Epithelial cell of esophagus (primary cell): ENCODE measurements around the gene ZNF341.

ENCODE experiments used
- DNase-seq: peaks from one replicate; pipeline ENCODE4 v3.0.0; 2010; ENCODE audit warnings: low read depth
- H3K4me3 ChIP-seq: 2 replicates; pipeline ENCODE4 v1.5.1; 2011; ENCODE audit warnings: mild to moderate bottlenecking, low read length, control low read depth
- CTCF ChIP-seq: IDR thresholded peaks from 2 replicates; pipeline ENCODE4 v1.5.1; 2011; ENCODE audit warnings: low read depth, mild to moderate bottlenecking, low read length, control low read depth, inconsistent platforms; ENCODE audit not compliant: insufficient read depth; ENCODE audit errors: missing control alignments

ZNF341 gene

DNA sequence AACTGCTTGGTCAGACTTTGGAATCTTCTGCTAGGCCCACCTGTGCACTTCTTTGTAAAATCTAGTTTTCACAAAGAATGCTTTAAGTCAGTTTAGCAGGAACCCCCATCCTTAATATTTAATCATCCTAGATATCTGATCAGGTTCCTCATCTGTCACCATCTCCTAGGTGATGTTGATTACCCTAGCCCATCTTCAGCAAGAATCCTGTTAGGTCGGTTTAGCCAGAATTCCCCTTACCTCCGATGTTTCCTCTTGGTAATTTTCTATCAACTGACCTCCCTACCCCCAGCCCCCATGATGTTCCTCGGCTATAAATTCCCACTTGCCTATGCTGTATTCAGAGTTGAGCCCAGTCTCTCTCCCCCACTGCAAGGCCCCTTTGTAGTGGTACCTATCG, 2.7 kb upstream of the ZNF341 start:
- no peak for DNase-seq
- no peak for TF ChIP-seq CTCF
- no peak overlapping the region for H3K4me3 ChIP-seq

- H3K4me3 ChIP-seq, result peak overlapping the region; percentile 57
- no peak for DNase-seq
- TF ChIP-seq CTCF, result no peak
Observed at GRCh38 chr20:33730946-33731692, 677 bp upstream of the ZNF341 start.

GRCh38 chr20:33732166-33732970, 572 bp downstream of the ZNF341 start:
- peak; percentile 71 for DNase-seq
- peak overlapping the region; percentile 58 for H3K4me3 ChIP-seq

GRCh38 chr20:33733654-33734576, 2.1 kb downstream of the ZNF341 start:
- H3K4me3 ChIP-seq, result no peak overlapping the region
- peak; percentile 63 for DNase-seq

More at GRCh38 chr20:33732166-33732970, 572 bp downstream of the ZNF341 start:
- peak; percentile 10 for TF ChIP-seq CTCF

DNA sequence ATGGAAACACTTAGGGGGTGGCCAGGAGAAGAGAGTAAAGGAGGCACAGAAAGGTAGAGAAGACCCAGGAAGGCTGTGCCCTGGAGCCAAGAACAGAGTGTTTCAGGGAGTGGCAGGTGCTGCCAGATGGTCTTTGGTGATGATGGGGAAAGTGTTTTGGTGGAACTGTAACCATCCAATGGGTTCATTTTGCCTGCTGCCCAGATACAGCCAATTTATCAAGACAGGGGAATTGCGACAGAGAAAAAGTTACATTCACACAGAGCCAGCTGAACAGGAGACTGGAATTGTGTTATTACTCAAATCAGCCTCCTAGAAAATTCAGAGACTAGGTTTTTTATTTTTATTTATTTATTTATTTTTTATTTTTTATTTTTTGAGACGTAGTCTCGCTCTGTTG, 5.2 kb downstream of the ZNF341 start:
- H3K4me3 ChIP-seq, result no peak overlapping the region
- DNase-seq, result no peak
- no peak for TF ChIP-seq CTCF

More at GRCh38 chr20:33733654-33734576, 2.1 kb downstream of the ZNF341 start:
- TF ChIP-seq CTCF, result no peak

DNA sequence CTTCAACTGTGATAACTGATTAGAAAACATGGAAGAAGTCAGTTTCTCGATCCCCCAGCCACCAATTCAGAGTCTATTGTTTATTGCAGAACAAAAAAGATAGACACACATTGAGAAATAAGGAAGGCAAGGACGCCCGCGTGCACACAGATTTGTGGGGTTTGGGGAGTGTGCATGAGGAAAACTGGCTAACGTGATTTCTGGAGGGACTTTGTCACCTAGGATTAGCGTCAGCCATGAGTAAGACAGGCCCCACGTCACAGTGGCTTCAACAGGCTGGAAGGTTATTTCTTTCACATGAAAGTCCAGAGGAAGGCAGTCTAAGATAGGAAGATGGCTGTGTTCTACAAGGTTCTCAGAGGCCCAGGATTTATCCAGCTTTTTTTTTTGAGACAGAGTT, 7.7 kb downstream of the ZNF341 start:
- no peak for TF ChIP-seq CTCF
- H3K4me3 ChIP-seq, result no peak overlapping the region
- DNase-seq, result no peak
